ENCODE data around the gene ENPP6.

The ENPP6 gene

GRCh38 chr4:184153781-184154180, 63.9 kb downstream of the ENPP6 start:
- peaks cover 7% of the 10 kb centered on the region; the same call in 1 of the 2 replicates for H3K27me3 ChIP-seq (ENCODE audit: low read length)
- TF ChIP-seq EZH2phosphoT487 (conservative IDR thresholded peaks at IDR 0.05; ENCODE audit: low read length): no peak
- no peak for TF ChIP-seq CTCF (IDR thresholded peaks at IDR 0.05; ENCODE audit: insufficient read depth, low read length, poor library complexity, severe bottlenecking)
- no peaks in the 10 kb centered on the region for H3F3A ChIP-seq (ENCODE audit: insufficient read depth)
- H3K4me2 ChIP-seq (ENCODE audit: low read depth, low read length, poor library complexity, severe bottlenecking): no peak overlapping the region
- no peaks in the 10 kb centered on the region for H3K9me3 ChIP-seq (ENCODE audit: insufficient read depth, low read length)
- H4K20me1 ChIP-seq (ENCODE audit: low read depth, low read length): no peaks in the 10 kb centered on the region
- H3K4me3 ChIP-seq (ENCODE audit: insufficient read depth, low read length, poor library complexity, severe bottlenecking): no peak overlapping the region
- no peaks in the 10 kb centered on the region for H3K36me3 ChIP-seq (ENCODE audit: low read length)
- H3K79me2 ChIP-seq (ENCODE audit: insufficient read depth, low read length): no peaks in the 10 kb centered on the region
- no peak overlapping the region for H3K9ac ChIP-seq (ENCODE audit: low read length)
- H2AFZ ChIP-seq (ENCODE audit: low read depth, low read length, severe bottlenecking): no peak overlapping the region
- H3K27ac ChIP-seq (ENCODE audit: low read depth, low read length): no peak overlapping the region
- no peaks in the 10 kb centered on the region for H3K9me2 ChIP-seq (replicated peaks; ENCODE audit: insufficient read depth, low read length)

- Histone ChIP-seq H3K79me2 (ENCODE audit: insufficient read depth, low read length) (no peaks in the 10 kb centered on the region), H2AFZ (ENCODE audit: low read depth, low read length, severe bottlenecking) (no peak overlapping the region), H3K27ac (ENCODE audit: low read depth, low read length) (no peak overlapping the region), H3K27me3 (ENCODE audit: low read length) (peaks cover 7% of the 10 kb centered on the region; the same call in 1 of the 2 replicates), H4K20me1 (ENCODE audit: low read depth, low read length) (no peaks in the 10 kb centered on the region), H3K4me2 (ENCODE audit: low read depth, low read length, poor library complexity, severe bottlenecking) (no peak overlapping the region), H3F3A (ENCODE audit: insufficient read depth) (no peaks in the 10 kb centered on the region), H3K4me3 (ENCODE audit: insufficient read depth, low read length, poor library complexity, severe bottlenecking) (no peak overlapping the region), H3K9ac (ENCODE audit: low read length) (no peak overlapping the region), H3K9me3 (ENCODE audit: insufficient read depth, low read length) (no peaks in the 10 kb centered on the region), H3K9me2 (replicated peaks; ENCODE audit: insufficient read depth, low read length) (no peaks in the 10 kb centered on the region), H3K36me3 (ENCODE audit: low read length) (no peaks in the 10 kb centered on the region)
- TF ChIP-seq CTCF (IDR thresholded peaks at IDR 0.05; ENCODE audit: insufficient read depth, low read length, poor library complexity, severe bottlenecking) (no peak), EZH2phosphoT487 (conservative IDR thresholded peaks at IDR 0.05; ENCODE audit: low read length) (no peak)
Observed at GRCh38 chr4:184151988-184152485, 65.6 kb downstream of the ENPP6 start.

GRCh38 chr4:184150102-184150839, 67.4 kb downstream of the ENPP6 start:
- Histone ChIP-seq H3K79me2 (ENCODE audit: insufficient read depth, low read length) (no peaks in the 10 kb centered on the region), H3K4me2 (ENCODE audit: low read depth, low read length, poor library complexity, severe bottlenecking) (no peak overlapping the region), H3K9me2 (replicated peaks; ENCODE audit: insufficient read depth, low read length) (no peaks in the 10 kb centered on the region), H3K27ac (ENCODE audit: low read depth, low read length) (no peak overlapping the region), H2AFZ (ENCODE audit: low read depth, low read length, severe bottlenecking) (no peak overlapping the region), H3K27me3 (ENCODE audit: low read length) (no peaks in the 10 kb centered on the region), H3K9me3 (ENCODE audit: insufficient read depth, low read length) (no peaks in the 10 kb centered on the region), H3K36me3 (ENCODE audit: low read length) (no peaks in the 10 kb centered on the region), H4K20me1 (ENCODE audit: low read depth, low read length) (no peaks in the 10 kb centered on the region), H3F3A (ENCODE audit: insufficient read depth) (no peaks in the 10 kb centered on the region), H3K4me3 (ENCODE audit: insufficient read depth, low read length, poor library complexity, severe bottlenecking) (no peak overlapping the region), H3K9ac (ENCODE audit: low read length) (no peak overlapping the region)
- TF ChIP-seq EZH2phosphoT487 (conservative IDR thresholded peaks at IDR 0.05; ENCODE audit: low read length): no peak
- TF ChIP-seq CTCF (IDR thresholded peaks at IDR 0.05; ENCODE audit: insufficient read depth, low read length, poor library complexity, severe bottlenecking): no peak
